GM12801 (cell line): Measurements from ENCODE around the gene ELAVL1.

Source experiments
- CTCF ChIP-seq: IDR thresholded peaks from one replicate; pipeline ENCODE4 v1.5.1; 2011; ENCODE audit warnings: control low read depth; ENCODE audit not compliant: insufficient read length; ENCODE audit errors: extremely low read depth

The ELAVL1 gene

GRCh38 chr19:7930765-7931164 lies 74.7 kb downstream of the ELAVL1 start:
- no peak for TF ChIP-seq CTCF

- no peak for TF ChIP-seq CTCF
These were observed 76.4 kb downstream of the ELAVL1 start for GRCh38 chr19:7928741-7929701.

GRCh38 chr19:7928334-7928706 lies 77.1 kb downstream of the ELAVL1 start:
- no peak for TF ChIP-seq CTCF

GRCh38 chr19:7927605-7928333 lies 77.7 kb downstream of the ELAVL1 start:
- TF ChIP-seq CTCF, result no peak

- TF ChIP-seq CTCF, result no peak
These were observed 78.5 kb downstream of the ELAVL1 start for GRCh38 chr19:7926727-7927604.

GRCh38 chr19:7926021-7926726 lies 79.3 kb downstream of the ELAVL1 start, which contains the start of gene CTXN1:
TSS of gene CTXN1 (minus strand) at chr19:7926135. CDS start at chr19:7925538, 597 bp downstream.
- no peak for TF ChIP-seq CTCF
